Measurements from ENCODE around the gene ERBB4.

ERBB4 gene

GRCh38 chr2:211477537-211478275 lies 1060.9 kb downstream of the ERBB4 start:
- no peak overlapping the region for H3K4me3 ChIP-seq (ENCODE audit: low read length)
- no peak for DNase-seq (ENCODE audit: low read depth)
- TF ChIP-seq, protein P1, sequence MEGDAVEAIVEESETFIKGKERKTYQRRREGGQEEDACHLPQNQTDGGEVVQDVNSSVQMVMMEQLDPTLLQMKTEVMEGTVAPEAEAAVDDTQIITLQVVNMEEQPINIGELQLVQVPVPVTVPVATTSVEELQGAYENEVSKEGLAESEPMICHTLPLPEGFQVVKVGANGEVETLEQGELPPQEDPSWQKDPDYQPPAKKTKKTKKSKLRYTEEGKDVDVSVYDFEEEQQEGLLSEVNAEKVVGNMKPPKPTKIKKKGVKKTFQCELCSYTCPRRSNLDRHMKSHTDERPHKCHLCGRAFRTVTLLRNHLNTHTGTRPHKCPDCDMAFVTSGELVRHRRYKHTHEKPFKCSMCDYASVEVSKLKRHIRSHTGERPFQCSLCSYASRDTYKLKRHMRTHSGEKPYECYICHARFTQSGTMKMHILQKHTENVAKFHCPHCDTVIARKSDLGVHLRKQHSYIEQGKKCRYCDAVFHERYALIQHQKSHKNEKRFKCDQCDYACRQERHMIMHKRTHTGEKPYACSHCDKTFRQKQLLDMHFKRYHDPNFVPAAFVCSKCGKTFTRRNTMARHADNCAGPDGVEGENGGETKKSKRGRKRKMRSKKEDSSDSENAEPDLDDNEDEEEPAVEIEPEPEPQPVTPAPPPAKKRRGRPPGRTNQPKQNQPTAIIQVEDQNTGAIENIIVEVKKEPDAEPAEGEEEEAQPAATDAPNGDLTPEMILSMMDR (conservative IDR thresholded peaks at IDR 0.05; ENCODE audit: low read length): no peak

- DNase-seq (ENCODE audit: low read depth): no peak
- H3K4me3 ChIP-seq (ENCODE audit: low read length): no peak overlapping the region
- TF ChIP-seq, protein P1 (conservative IDR thresholded peaks at IDR 0.05; ENCODE audit: low read length): no peak
These were observed 1065.5 kb downstream of the ERBB4 start for GRCh38 chr2:211473116-211473515.

- no peak overlapping the region for H3K4me3 ChIP-seq (ENCODE audit: low read length)
- no peak for DNase-seq (ENCODE audit: low read depth)
- TF ChIP-seq, protein P1 (conservative IDR thresholded peaks at IDR 0.05; ENCODE audit: low read length): no peak
These were observed 1068.9 kb downstream of the ERBB4 start for GRCh38 chr2:211469664-211470059.

- no peak overlapping the region for H3K4me3 ChIP-seq (ENCODE audit: low read length)
- no peak for DNase-seq (ENCODE audit: low read depth)
- TF ChIP-seq, protein P1 (conservative IDR thresholded peaks at IDR 0.05; ENCODE audit: low read length): no peak
These were observed 1069.5 kb downstream of the ERBB4 start for GRCh38 chr2:211468877-211469663.

DNA sequence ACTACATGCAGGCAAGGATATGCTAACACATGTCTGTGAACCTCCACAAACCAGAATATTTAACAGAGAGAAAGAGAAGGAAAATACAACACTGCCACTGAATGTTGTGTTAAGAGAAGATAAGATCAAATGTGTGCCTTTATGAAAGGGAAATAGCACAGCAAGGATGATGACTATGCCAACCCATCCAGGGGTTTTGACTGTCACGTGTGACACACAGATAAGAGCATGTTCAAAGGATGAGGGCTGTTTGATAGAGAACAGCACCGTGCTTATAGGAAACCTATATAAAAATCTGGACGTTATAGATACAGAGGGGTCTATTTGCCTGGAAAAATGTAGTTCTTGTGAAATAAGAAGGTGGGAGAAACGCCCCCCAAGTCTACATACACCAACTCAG lies 1070.4 kb downstream of the ERBB4 start:
- H3K4me3 ChIP-seq (ENCODE audit: low read length): no peak overlapping the region
- no peak for DNase-seq (ENCODE audit: low read depth)
- TF ChIP-seq, protein P1 (conservative IDR thresholded peaks at IDR 0.05; ENCODE audit: low read length): no peak

- DNase-seq (ENCODE audit: low read depth): no peak
- TF ChIP-seq, protein P1 (conservative IDR thresholded peaks at IDR 0.05; ENCODE audit: low read length): no peak
- no peak overlapping the region for H3K4me3 ChIP-seq (ENCODE audit: low read length)
These were observed 1075.2 kb downstream of the ERBB4 start for GRCh38 chr2:211463397-211463796.

DNA sequence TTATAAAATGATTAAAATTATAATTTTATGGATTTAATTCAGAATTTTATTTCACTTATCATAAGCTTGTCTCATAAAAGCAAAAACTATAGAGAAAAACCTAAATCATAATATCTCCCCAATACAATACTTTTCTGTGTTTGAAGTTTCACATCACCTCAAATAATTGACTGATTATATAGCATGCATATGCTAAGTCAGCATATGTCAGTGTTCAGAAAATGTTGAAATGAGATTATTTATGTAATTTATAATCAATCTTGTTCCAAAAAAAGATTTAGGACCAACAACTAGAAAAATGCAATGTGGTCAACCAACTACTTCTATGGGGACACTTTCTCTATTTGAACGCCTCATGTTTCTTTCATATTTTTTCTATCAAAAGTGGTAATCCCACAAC lies 1079.6 kb downstream of the ERBB4 start:
- no peak overlapping the region for H3K4me3 ChIP-seq (ENCODE audit: low read length)
- TF ChIP-seq, protein P1 (conservative IDR thresholded peaks at IDR 0.05; ENCODE audit: low read length): no peak
- DNase-seq (ENCODE audit: low read depth): no peak
